ENCODE measurements around the gene COMTD1. TPM values are rescaled to one million over a fixed set of nuclear protein-coding genes. Genes with fewer than 3 reads are reported as not detected.

COMTD1 gene
- total RNA-seq, result 37.1 and 38.1 TPM in 2 replicates

DNA sequence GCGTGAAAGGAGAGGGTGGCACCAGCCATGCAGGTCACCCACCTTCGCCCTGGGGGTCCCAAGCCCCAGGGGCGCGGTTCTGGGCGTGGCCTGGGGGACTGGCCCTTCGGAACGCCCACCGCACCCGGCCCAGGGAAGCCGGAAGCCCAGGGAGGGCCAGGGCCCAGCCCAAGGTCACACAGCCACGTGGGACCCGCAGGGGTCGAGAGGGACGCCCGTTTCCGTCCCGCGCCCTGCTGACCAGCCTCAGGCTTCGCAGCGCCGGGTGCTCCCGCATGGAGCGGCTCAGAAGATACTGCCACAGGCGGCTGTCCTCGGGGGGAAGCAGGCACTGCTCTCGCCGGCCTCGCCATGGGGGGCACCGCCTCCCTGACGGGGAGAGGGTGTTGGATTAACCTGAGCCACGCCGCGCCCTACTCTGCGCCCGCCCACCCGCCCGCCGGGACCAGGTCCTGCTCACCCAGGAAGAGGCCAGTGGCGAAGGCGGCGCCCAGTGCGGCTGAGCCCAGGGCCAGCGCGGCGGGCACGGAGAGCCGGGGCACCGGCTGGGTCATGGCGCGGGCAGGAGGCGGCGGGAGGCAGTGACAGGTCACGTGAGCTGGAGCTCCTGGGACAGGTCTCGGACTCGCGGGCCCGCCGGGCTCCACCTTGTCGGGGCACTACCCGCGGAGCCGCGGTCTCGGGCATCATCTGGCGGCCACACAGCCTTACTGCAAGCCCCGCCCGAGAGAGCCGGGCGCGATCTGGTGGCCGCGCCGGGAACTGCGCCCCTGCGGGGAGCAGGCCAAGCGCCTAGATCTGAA is at the start of gene COMTD1:
Gene COMTD1, minus strand, starts transcription at position 583 of the 803 bp plus-strand sequence. Its CDS starts 29 bp downstream, at position 554.
- Mint-ChIP-seq H3K27me3 (no peaks in the 10 kb centered on the region), H3K9me3 (no peaks in the 10 kb centered on the region), H3K36me3 (ENCODE audit: low read depth) (peaks cover 27% of the 10 kb centered on the region), H3K27ac (peak within 1 kb of the TSS; percentile 91), H3K4me1 (peaks cover 14% of the 10 kb centered on the region), H3K4me3 (peak within 1 kb of the TSS; percentile 87)
- intact Hi-C loops (cut with micrococcal nuclease), result loop anchor here (1.0 to 2.0 kb wide), 2 partner anchors 47 to 193 kb away; no protein-coding TSS in a partner anchor
- peak; percentile 98 for DNase-seq

GRCh38 chr10:75283671-75284470 is 48.1 kb upstream of the COMTD1 start:
- H3K4me1 Mint-ChIP-seq, result no peaks in the 10 kb centered on the region
- intact Hi-C loops (cut with micrococcal nuclease), result no loop called here
- no peak overlapping the region for H3K27ac Mint-ChIP-seq
- H3K4me3 Mint-ChIP-seq, result no peak overlapping the region
- no peaks in the 10 kb centered on the region for H3K9me3 Mint-ChIP-seq
- peaks cover 20% of the 10 kb centered on the region for H3K27me3 Mint-ChIP-seq
- no peaks in the 10 kb centered on the region for H3K36me3 Mint-ChIP-seq (ENCODE audit: low read depth)
- DNase-seq, result no peak

DNA sequence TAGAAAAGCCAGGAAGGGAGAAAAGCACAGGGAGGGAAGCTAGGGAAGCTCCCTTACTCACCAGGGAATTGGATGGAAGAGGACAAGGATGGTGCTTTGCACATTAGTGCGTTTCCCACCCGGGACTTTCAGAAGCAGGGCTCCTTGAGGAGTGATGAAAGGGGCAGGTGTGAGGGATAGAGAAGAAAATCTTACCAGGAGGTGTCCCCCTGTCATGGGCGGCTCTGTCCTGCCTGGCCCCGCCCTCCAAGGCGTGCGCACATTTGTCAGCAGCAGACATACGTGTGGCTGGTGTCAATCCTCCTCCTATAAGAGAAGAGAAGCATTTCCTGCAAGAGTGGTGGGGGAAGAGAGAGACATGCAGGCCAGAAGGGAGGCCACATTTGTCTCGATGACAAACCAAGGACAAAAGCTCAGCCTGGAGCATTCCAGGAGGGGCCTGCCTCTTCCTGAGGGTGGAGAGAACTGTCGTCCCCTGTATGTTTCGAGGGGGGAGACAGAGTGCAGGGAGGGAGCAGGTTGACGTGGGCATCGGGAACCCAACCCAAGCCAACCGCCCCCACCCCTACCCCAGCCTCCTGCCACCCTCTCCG is 47.4 kb upstream of the COMTD1 start:
- no peak for DNase-seq
- Mint-ChIP-seq H3K9me3 (no peaks in the 10 kb centered on the region), H3K4me1 (no peaks in the 10 kb centered on the region), H3K36me3 (ENCODE audit: low read depth) (no peaks in the 10 kb centered on the region), H3K4me3 (no peak overlapping the region), H3K27ac (no peak overlapping the region), H3K27me3 (peaks cover 22% of the 10 kb centered on the region)
- intact Hi-C loops (cut with micrococcal nuclease), result no loop called here

GRCh38 chr10:75281974-75282373 is 46.2 kb upstream of the COMTD1 start:
- DNase-seq, result no peak
- intact Hi-C loops (cut with micrococcal nuclease), result no loop called here
- H3K4me3 Mint-ChIP-seq, result no peak overlapping the region

DNA sequence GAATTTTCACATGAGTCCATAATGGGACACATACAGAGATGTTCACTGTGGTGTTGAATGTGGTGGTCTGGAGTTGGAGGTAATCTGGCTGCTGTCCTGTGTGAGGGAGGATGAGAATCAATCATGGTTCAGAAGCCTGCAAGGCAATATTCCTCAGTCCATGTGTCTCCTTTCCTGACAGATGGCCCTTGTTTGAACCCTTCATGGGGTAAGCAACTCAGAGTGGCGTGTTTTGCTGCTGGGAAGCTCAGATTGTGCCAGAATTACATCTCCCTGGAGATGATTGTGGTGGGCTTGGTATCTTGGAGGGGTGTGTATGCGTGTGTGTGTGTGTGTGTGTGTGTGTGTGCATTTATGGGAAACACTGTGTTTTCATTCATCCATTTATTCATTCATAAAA is 44.5 kb upstream of the COMTD1 start:
- no peak for DNase-seq
- peaks cover 28% of the 10 kb centered on the region for H3K27me3 Mint-ChIP-seq

More at GRCh38 chr10:75281974-75282373, 46.2 kb upstream of the COMTD1 start:
- Mint-ChIP-seq H3K4me1 (no peaks in the 10 kb centered on the region), H3K27ac (no peak overlapping the region), H3K27me3 (peaks cover 22% of the 10 kb centered on the region), H3K9me3 (no peaks in the 10 kb centered on the region), H3K36me3 (ENCODE audit: low read depth) (no peaks in the 10 kb centered on the region)

GRCh38 chr10:75276069-75276872 is 40.5 kb upstream of the COMTD1 start:
- Mint-ChIP-seq H3K27me3 (peaks cover 17% of the 10 kb centered on the region), H3K27ac (no peak overlapping the region), H3K4me1 (no peaks in the 10 kb centered on the region), H3K4me3 (no peak overlapping the region), H3K36me3 (ENCODE audit: low read depth) (no peaks in the 10 kb centered on the region), H3K9me3 (no peaks in the 10 kb centered on the region)
- intact Hi-C loops (cut with micrococcal nuclease), result no loop called here
- no peak for DNase-seq

More for the DNA sequence above, 44.5 kb upstream of the COMTD1 start:
- H3K4me1 Mint-ChIP-seq, result no peaks in the 10 kb centered on the region
- no peaks in the 10 kb centered on the region for H3K36me3 Mint-ChIP-seq (ENCODE audit: low read depth)
- H3K4me3 Mint-ChIP-seq, result no peak overlapping the region
- H3K9me3 Mint-ChIP-seq, result no peaks in the 10 kb centered on the region
- intact Hi-C loops (cut with micrococcal nuclease), result no loop called here
- no peak overlapping the region for H3K27ac Mint-ChIP-seq

DNA sequence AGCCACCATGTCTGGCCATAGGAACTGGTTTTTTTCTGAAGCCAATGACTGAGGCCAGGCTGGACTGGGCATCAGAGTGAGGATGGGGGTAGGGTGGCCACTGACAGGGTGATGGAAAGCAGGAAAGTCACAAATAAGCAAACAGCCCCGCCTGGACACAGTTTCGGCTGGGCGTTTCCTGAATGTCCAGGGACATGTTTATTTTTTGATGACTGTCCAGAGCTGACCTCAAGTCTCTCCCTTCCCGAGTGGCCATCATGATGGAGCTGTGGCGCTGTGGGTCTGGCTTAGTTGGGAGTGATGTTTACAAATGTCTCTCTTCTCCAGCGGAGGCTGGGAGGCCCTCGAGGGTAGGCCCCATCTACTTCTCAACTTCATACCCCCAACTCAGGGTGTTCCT is 37.1 kb upstream of the COMTD1 start:
- no peaks in the 10 kb centered on the region for H3K4me1 Mint-ChIP-seq
- H3K4me3 Mint-ChIP-seq, result no peak overlapping the region
- H3K27ac Mint-ChIP-seq, result no peak overlapping the region
- H3K9me3 Mint-ChIP-seq, result no peaks in the 10 kb centered on the region
- no peaks in the 10 kb centered on the region for H3K36me3 Mint-ChIP-seq (ENCODE audit: low read depth)
- intact Hi-C loops (cut with micrococcal nuclease), result no loop called here
- peaks cover 7% of the 10 kb centered on the region for H3K27me3 Mint-ChIP-seq
- DNase-seq, result no peak

GRCh38 chr10:75272094-75272493 is 36.3 kb upstream of the COMTD1 start:
- intact Hi-C loops (cut with micrococcal nuclease), result no loop called here
- Mint-ChIP-seq H3K27ac (no peak overlapping the region), H3K4me1 (no peaks in the 10 kb centered on the region), H3K9me3 (no peaks in the 10 kb centered on the region), H3K36me3 (ENCODE audit: low read depth) (no peaks in the 10 kb centered on the region), H3K27me3 (peaks cover 7% of the 10 kb centered on the region), H3K4me3 (no peak overlapping the region)
- no peak for DNase-seq

- no peaks in the 10 kb centered on the region for H3K4me1 Mint-ChIP-seq
- no peak for DNase-seq
- no peak overlapping the region for H3K27ac Mint-ChIP-seq
- H3K4me3 Mint-ChIP-seq, result no peak overlapping the region
- intact Hi-C loops (cut with micrococcal nuclease), result no loop called here
- H3K9me3 Mint-ChIP-seq, result no peaks in the 10 kb centered on the region
- H3K27me3 Mint-ChIP-seq, result peaks cover 2% of the 10 kb centered on the region
- H3K36me3 Mint-ChIP-seq (ENCODE audit: low read depth), result no peaks in the 10 kb centered on the region
Observed at GRCh38 chr10:75269605-75270004, 33.8 kb upstream of the COMTD1 start.

DNA sequence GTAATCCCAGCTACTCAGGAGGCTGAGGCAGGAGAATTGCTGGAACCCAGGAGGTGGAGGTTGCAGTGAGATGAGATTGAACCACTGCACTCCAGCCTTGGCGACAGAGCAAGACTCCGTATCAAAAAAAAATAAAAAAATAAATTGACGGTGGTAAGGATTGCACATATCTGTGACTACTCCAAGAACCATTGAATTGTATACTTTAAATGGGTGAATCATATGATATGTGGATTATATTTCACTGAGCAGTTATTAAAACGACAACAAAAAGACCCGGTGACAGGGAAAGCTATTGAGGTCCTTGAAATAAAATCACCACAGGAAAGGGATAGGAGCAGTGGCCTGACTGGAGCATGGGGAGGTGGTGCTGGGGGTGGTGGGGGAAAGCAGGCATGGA is 31.2 kb upstream of the COMTD1 start:
- no peaks in the 10 kb centered on the region for H3K9me3 Mint-ChIP-seq
- H3K4me3 Mint-ChIP-seq, result no peak overlapping the region
- no peak overlapping the region for H3K27ac Mint-ChIP-seq
- H3K4me1 Mint-ChIP-seq, result no peaks in the 10 kb centered on the region
- no peaks in the 10 kb centered on the region for H3K36me3 Mint-ChIP-seq (ENCODE audit: low read depth)
- peaks cover 2% of the 10 kb centered on the region for H3K27me3 Mint-ChIP-seq
- DNase-seq, result no peak
- intact Hi-C loops (cut with micrococcal nuclease), result no loop called here

- H3K27me3 Mint-ChIP-seq, result peaks cover 2% of the 10 kb centered on the region
Observed at GRCh38 chr10:75265856-75266255, 30.1 kb upstream of the COMTD1 start.

GRCh38 chr10:75263806-75264205 is 28.0 kb upstream of the COMTD1 start:
- H3K27ac Mint-ChIP-seq, result no peak overlapping the region
- H3K36me3 Mint-ChIP-seq (ENCODE audit: low read depth), result no peaks in the 10 kb centered on the region
- H3K4me1 Mint-ChIP-seq, result no peaks in the 10 kb centered on the region
- no peak for DNase-seq
- no peak overlapping the region for H3K4me3 Mint-ChIP-seq
- peaks cover 2% of the 10 kb centered on the region for H3K27me3 Mint-ChIP-seq
- no peaks in the 10 kb centered on the region for H3K9me3 Mint-ChIP-seq
- intact Hi-C loops (cut with micrococcal nuclease), result no loop called here

More at GRCh38 chr10:75265856-75266255, 30.1 kb upstream of the COMTD1 start:
- H3K27ac Mint-ChIP-seq, result no peak overlapping the region
- no peaks in the 10 kb centered on the region for H3K4me1 Mint-ChIP-seq
- DNase-seq, result no peak
- H3K36me3 Mint-ChIP-seq (ENCODE audit: low read depth), result no peaks in the 10 kb centered on the region
- no peak overlapping the region for H3K4me3 Mint-ChIP-seq
- H3K9me3 Mint-ChIP-seq, result no peaks in the 10 kb centered on the region
- intact Hi-C loops (cut with micrococcal nuclease), result no loop called here
